GM12878 (cell line): ENCODE results near the gene ZNF655. TPM values are rescaled to one million over a fixed set of nuclear protein-coding genes. Genes with fewer than 3 reads are reported as not detected.

Experiments used
- BHLHE40 ChIP-seq, 2 experiments: fragments of 450-650 bp in 1 of 2; IDR thresholded peaks; 2 replicates each; pipeline ENCODE4 v1.6.1; 2011 to 2017; ENCODE audit warnings: low read depth in 2 of 2, borderline replicate concordance in 1 of 2, improper control_type of control experiment in 1 of 2, low read length in 1 of 2, mild to moderate bottlenecking in 1 of 2
- POLR2AphosphoS5 ChIP-seq: IDR thresholded peaks from 2 replicates; pipeline ENCODE4 v1.6.1; 2011; ENCODE audit warnings: mild to moderate bottlenecking, low read length, inconsistent platforms
- STAT3 ChIP-seq: IDR thresholded peaks from 2 replicates; pipeline ENCODE4 v1.6.1; 2011; ENCODE audit warnings: low read depth, low read length, improper control_type of control experiment
- TCF12 ChIP-seq: IDR thresholded peaks from 2 replicates; pipeline ENCODE4 v1.6.1; 2011; ENCODE audit warnings: low read depth, mild to moderate bottlenecking, low read length
- TCF7 ChIP-seq: IDR thresholded peaks from 2 replicates; pipeline ENCODE4 v1.6.1; 2014; ENCODE audit warnings: antibody characterized with exemption, borderline replicate concordance
- ZNF207 ChIP-seq: fragments of 450-650 bp; IDR thresholded peaks from 2 replicates; pipeline ENCODE4 v1.6.1; 2014; ENCODE audit warnings: antibody characterized with exemption, mild to moderate bottlenecking, borderline replicate concordance
- ZSCAN29 ChIP-seq: fragments of 450-650 bp; IDR thresholded peaks from 2 replicates; pipeline ENCODE4 v1.6.1; 2017; ENCODE audit warnings: mild to moderate bottlenecking, moderate library complexity
- polyA plus RNA-seq, 11 experiments: library from polyadenylated mRNA; depleted of rRNA in 4 of 11; unstranded in 6 of 11; stranded (reverse) in 5 of 11; fragments of >200 nt; fragmentation: Nextera tagmentation in 4 of 11; fragmentation: Illumina TruSeq in 1 of 11; extraction: Ambion mirVana in 4 of 11; extraction: Trizol in 1 of 11; gene quantifications; 1 replicate in 1 of 11; 2 replicates in 10 of 11; pipeline versions ENCODE4 v1.2.1 to v1.2.3, GENCODE V29; 2011 to 2016; ENCODE audit warnings: inconsistent platforms in 2 of 11, missing spikeins in 2 of 11, low read depth in 1 of 11
- total RNA-seq, 4 experiments: library from RNA; depleted of rRNA in 3 of 4; stranded (reverse); fragments of >200 nt in 3 of 4; fragmentation: Illumina TruSeq in 1 of 4; extraction: Trizol in 1 of 4; gene quantifications; 2 replicates each; pipeline versions ENCODE4 v1.2.1 to v1.2.3, GENCODE V29; 2013 to 2021
- TF ChIP-seq, protein P1 (sequence below): fragments of 450-650 bp; IDR thresholded peaks from 2 replicates; pipeline ENCODE4 v1.6.1; 2017; ENCODE audit warnings: borderline replicate concordance
- TF ChIP-seq, protein P2 (sequence below): fragments of 450-650 bp; IDR thresholded peaks from 2 replicates; pipeline ENCODE4 v1.6.1; 2017; ENCODE audit warnings: mild to moderate bottlenecking, moderate library complexity

The ZNF655 gene
- total and polyA plus RNA-seq, 10 of the 15 experiments (the other 5 are each of a cell fraction or from before 2014, with no cell fraction given), result 14.5 to 107 (median 52.8) TPM

DNA sequence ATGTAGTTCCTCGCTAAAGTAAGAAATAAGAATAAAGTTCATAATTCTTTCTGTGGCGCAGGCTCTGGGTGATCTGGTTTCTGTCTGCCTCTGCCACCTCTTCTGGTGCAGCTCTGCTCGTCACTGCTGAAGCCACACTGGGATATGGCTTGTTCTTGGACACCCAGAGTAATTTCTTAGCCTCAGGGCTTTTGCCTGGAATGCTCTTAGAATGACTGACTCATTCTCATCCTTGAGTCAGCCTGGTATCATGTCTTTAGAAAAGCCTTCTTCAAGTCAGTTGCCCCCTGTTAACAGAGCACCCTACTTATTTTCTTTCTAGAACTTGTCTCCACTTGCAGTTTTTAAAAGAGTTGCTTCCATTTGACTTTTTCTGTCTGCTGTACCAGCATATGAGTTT lies 60.3 kb downstream of the ZNF655 start (continued):
- TF ChIP-seq, protein P1, sequence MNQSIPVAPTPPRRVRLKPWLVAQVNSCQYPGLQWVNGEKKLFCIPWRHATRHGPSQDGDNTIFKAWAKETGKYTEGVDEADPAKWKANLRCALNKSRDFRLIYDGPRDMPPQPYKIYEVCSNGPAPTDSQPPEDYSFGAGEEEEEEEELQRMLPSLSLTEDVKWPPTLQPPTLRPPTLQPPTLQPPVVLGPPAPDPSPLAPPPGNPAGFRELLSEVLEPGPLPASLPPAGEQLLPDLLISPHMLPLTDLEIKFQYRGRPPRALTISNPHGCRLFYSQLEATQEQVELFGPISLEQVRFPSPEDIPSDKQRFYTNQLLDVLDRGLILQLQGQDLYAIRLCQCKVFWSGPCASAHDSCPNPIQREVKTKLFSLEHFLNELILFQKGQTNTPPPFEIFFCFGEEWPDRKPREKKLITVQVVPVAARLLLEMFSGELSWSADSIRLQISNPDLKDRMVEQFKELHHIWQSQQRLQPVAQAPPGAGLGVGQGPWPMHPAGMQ, result no peak
- TF ChIP-seq ZNF207 (no peak), STAT3 (no peak), ZSCAN29 (no peak), TCF7 (no peak), BHLHE40 (IDR thresholded peaks at IDR 0.05; ENCODE audit: borderline replicate concordance in 1 of 2, low read depth in 2 of 2, low read length in 1 of 2) (no peak), POLR2AphosphoS5 (no peak), TCF12 (no peak)
- TF ChIP-seq, protein P2, sequence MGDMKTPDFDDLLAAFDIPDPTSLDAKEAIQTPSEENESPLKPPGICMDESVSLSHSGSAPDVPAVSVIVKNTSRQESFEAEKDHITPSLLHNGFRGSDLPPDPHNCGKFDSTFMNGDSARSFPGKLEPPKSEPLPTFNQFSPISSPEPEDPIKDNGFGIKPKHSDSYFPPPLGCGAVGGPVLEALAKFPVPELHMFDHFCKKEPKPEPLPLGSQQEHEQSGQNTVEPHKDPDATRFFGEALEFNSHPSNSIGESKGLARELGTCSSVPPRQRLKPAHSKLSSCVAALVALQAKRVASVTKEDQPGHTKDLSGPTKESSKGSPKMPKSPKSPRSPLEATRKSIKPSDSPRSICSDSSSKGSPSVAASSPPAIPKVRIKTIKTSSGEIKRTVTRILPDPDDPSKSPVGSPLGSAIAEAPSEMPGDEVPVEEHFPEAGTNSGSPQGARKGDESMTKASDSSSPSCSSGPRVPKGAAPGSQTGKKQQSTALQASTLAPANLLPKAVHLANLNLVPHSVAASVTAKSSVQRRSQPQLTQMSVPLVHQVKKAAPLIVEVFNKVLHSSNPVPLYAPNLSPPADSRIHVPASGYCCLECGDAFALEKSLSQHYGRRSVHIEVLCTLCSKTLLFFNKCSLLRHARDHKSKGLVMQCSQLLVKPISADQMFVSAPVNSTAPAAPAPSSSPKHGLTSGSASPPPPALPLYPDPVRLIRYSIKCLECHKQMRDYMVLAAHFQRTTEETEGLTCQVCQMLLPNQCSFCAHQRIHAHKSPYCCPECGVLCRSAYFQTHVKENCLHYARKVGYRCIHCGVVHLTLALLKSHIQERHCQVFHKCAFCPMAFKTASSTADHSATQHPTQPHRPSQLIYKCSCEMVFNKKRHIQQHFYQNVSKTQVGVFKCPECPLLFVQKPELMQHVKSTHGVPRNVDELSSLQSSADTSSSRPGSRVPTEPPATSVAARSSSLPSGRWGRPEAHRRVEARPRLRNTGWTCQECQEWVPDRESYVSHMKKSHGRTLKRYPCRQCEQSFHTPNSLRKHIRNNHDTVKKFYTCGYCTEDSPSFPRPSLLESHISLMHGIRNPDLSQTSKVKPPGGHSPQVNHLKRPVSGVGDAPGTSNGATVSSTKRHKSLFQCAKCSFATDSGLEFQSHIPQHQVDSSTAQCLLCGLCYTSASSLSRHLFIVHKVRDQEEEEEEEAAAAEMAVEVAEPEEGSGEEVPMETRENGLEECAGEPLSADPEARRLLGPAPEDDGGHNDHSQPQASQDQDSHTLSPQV, result no peak
